NOMO-1 treated with dmso at 0.1 percent for 144 hours (cell line): Measurements from ENCODE around the gene CFAP251.
"Not testable (repeated sequence)": the region's sequence is repeated elsewhere in the genome, so short reads cannot be mapped to it uniquely, and the experiment has no call there.

ENCODE experiments used
- DNase-seq: peaks from one replicate; lab custom pipeline; 2025; ENCODE audit not compliant: unreplicated experiment; lab: John Stamatoyannopoulos, UW

The CFAP251 gene

DNA sequence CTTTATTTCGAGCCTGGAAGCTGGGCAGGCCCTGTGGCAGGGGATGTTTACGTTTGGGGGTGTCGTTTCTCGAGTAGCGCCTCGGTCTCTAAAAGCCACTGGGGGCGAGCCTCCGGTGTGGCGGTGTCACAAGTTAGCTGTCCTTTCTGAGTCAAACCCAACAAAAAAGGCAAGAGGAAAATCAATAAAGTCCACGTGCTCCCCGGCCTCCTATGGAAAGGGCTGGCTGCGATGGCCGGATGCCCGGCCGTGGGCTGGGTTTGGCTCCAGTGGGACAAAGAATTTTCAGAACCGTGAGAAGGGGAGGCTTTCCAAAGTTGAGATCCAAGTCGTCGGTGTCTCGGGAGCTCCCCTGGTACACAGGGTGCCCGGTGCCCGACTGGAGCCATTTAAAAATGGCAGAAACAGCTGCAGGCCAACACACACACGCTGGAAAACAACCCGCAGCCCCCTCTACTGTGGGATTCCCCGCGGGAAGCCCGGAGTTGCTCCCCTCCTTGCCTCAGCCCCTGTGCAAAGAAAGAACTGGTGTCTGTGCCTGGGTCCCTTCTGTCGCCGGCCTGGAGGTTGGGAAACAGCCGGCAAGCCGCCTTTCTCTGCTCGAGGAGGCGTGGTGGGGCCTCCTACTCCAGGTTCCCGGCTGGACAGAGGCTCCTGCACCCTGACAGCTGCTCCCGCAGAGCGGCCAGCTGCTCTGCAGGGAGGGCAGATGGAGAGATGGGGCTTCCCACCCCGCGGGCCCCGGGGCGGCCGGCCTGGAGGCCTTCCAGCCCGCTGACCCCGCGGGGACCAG lies 105.1 kb downstream of the CFAP251 start:
- no peak for DNase-seq

DNA sequence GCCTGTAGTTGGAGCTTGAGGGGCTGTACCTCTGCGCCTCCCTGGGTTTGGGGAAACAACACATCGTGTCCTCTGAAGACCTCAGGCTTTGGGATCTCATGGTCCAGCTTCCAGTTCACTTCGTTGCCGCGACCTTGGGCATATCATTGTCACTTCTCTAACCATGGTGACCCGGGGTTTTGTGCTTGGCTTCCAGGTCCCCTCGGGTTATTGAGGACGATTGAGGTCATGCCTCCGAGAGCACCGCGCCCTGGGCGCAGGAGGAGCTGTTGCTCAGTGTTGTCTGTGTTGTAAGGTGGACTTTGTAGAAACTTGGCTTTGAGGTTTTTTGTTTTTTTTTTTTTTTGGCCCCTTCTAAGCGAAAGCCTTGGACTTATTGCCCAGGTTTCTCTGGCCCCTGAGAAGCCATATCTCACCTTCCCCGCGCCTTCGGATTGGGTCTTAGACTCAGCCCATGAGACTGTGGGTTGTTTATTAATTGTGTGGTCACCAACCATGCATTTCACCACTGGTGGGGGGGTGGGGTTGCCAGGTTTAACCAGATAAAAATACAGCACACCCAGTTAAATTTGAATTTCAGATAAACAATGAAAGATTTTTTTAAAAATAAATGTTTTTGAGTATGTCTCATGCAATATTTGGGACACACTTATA lies 105.9 kb downstream of the CFAP251 start:
- DNase-seq = no peak

DNA sequence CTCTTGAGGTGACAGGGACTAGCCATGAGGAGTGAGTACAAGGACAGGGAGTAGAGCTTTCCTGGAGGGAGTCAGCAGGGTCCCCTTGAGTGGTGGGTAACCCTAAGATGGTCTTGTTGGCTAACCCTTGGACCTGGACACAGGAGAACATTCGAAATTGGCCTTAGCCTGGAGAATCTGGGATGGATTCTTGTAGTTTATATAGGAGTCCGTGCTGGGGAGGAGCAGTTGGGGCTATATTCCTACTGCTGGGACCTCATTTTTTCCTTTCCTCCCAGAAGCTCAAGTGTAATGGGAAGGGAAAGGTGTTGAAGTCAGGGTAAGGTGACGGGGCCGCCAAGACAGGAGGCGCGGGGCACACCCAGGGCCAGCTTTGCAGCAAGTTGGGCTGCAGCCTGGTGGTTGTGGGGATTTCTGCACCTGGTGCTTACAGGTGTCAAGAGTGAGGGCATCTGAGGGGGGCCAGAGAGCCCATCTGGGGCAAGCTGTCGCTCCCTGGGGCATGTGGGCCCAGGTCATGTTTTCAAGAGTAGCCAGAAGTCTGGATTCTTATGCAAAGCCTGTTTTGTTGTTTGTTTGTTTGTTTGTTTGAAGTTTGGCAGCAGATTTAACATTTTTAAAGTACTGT lies 108.4 kb downstream of the CFAP251 start:
- no peak for DNase-seq

DNA sequence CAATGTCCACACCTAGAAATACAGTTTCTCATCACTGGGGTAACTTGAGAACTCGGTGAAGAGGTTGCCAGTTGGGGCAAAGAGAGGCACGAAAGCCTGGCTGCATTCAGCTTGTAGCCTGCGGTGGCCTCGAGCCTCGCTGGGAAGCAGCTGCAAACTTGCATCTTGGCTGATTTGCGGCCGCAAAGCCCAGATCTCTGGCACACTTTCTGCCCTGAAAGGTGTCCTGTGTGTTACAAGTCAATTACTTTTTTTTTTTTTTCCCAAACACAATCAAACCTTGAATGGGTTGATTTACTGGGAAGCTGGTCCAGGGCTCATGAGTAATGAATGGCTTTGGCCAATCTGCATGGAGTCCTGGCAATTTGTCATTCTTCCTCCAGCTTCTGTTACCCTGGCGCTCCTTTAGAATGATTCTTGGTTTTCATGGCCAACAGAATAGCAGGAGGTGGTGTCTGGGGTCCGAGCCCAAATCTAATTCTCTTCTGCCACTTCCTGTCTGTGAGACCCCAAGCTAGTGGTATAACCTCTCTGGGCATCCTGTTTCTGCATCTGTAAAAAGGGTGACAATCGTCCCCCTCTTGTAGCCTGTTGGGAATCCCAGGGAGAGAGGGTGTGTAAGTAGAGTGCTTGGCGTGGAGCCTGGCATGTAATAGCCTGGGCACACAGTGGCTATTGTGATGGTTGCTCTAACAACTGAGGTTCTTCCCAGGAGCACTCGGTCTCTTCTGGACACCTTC lies 109.9 kb downstream of the CFAP251 start:
- DNase-seq = no peak

DNA sequence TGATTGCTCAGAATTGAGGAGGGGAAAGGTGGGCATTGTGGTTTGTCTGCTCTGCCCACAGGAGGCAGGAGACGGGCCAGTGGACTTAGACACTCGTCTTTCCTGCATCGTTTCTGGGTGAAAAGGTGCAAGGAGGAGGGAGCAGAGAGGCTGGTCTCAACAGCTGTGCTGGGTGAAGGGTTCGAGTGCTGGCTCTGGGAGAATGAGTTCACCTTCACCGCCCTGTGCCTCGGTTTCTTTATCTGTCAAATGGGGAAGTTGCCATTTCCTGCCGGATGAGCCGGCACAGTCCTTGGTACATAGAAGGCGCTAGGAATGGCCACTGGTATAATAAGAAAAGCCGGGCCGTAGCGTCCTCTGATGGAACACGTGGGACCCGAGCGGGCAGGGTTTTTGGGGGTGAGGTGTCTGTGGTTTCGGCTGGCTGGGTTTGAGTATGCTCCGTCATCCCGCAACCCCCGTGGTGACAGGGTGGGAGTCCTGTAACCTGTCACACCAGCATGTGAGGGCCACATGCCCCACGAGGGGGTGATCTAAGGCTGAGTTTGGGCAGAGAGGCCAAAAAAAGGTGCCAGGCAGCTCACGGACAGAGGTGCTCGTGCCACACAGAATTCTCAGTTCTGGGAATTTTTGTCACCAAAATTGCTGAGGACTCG lies 110.6 kb downstream of the CFAP251 start:
- no peak for DNase-seq

DNA sequence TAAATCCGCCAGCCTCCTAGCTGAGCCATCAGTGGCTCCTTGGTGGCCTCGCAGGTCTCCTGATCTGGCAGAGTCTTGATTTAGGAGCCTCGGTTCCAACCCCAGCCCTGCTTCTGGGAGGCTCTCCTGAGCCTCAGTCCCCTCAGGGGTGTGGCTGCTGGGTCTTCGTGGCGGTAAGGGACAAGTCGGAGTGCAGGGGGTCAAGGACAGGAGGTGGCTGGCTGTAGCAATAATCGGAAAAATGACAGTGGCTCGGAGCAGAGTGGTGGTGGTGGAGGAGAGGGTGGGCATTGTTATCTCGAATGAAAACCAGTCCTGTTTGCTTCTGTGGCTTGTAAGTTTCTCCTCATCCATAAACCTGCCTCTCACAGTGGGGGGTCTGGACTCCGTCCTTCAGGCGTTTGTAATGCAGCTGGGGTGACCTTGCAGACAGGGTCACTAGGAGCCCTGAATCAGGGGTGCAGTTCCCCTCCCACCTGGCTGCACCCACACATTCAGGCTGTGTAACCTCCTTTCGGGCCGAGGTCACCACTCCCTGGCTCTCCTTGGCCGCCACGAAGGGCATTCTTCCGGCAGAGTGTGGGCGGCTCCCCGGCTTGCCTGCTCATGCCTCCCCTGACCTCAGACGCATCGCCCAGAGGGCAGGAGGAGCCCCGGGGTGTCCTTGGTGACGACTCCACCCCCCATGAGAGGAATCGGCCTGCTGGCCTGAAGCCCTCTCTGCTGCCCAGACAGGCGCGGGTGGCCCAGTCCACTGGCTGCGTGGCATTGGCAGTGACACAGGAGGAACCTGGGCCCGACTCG lies 111.4 kb downstream of the CFAP251 start:
- no peak for DNase-seq

DNA sequence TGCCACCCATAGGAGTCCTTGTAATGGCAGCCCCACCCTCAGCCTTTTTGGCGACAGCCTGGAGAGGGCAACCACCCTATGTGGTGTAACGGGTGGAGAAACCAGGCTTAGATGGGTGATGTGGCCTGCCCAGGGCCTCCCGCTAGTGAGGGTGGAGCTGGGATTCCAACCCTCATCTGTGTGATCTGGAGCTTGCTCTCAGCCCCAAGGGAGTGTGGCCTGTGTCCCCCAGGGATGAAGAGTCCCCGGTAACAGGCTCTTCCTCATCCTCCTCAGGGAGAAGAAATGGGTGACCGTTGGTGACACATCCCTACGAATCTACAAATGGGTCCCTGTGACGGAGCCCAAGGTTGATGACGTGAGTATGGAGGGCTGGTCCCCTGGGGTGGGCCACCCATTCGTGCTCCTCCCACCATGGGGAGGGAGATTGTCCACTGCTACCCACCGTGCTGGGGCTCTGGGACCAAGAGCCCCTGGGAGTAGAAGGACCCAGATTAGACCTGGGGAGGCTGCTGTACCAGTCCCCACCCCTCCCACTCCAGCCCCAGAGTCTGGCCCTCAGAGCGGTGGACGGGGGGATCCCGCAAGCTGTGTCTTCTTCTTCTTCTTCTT lies 112.1 kb downstream of the CFAP251 start:
- no peak for DNase-seq

DNA sequence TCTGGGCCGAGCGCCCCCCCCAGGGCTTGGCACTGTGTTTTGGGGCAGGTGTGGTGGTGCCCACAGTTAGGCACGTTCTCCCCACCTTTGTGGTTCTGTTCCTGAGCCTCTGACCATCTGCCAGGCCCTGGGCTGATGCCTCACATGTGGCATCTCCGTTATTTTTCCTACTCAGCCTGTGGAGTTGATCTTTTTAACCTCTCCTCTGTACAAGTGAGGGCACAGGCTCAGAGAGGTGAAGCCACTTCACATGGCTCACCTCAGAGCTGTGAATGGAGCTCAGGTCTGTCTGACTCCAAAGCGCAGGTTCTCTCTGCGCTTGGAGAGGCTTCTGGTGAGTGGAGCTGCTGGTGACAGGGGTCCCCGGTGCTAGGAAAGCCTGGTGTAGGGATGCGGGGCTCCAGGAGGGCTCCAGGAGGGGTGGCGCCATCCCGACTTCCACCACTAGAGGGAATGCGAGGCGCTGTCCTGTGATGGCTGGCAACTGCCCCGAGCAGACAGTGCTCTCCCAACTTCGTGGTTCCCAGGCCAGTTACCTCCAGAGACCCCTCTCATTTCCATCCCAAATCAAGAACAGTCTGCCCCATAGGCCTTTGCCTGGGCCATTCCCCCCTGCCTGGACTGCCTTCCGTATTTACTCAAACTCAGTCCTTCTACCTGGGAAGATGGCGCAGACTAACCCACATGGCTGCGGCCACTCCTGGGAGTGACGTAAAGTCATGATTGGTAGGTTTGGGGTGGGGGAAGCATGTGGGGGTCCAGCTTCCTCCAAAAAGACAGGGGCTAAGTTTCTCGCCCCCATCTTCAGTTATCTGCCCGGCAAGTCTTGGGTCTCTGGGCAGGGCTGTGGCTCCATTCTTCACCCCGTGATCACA lies 113.2 kb downstream of the CFAP251 start:
- no peak for DNase-seq

DNA sequence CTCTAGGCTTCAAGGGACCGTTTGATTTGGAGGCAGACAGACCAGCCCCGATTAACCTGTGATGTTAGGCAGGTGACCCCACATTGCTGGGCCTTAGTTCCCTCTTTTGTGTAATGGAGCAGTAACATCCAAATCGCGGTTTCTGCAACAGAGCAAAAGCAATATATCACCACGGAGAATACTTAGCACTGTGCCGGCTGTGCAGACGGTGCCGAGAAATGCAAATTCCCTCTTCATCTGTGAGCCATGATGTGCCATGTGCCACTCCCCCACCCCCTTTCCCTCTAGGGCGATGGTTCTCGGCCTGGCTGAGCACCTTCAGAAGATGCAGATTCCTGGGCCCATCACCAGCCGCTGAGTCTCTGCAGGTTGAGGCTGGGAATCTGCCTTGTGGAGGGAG lies 114.2 kb downstream of the CFAP251 start:
- no peak for DNase-seq

DNA sequence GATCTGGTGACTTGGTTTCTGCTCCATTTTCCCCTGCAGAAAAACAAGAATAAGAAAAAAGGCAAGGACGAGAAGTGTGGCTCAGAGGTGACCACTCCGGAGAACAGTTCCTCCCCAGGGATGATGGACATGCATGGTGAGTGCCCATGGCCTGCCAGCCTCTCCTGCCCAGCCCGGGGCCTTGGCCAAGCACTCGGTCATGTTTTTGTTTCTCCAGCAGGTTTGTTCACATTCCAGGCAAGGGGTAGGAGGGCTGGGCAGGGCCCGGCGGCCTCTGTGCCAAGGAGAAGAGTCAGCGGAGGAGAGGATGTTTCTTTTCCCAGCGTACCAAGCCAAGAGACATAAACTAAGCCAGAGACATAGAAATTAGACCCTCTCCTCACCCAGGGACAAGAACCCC lies 116.9 kb downstream of the CFAP251 start:
- DNase-seq = no peak

DNA sequence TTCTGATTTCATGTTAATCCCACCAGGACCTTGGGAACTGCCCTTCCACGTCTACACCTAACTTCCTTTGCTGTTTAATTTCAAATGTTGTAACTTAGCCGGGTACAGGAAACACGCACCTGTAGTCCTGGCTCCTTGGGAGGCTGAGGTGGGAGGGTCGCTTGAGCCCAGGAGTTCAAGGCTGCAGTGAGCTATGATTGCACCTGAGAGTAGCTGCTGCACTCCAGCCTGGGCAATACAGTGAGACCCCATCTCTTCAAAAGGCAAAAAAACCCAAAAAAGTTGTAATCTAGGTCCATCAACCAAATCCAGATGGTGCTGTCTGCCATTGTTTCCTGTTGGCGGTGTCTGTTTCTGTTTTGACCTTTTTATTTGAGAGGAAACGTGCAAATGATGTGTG lies 117.8 kb downstream of the CFAP251 start:
- DNase-seq = no peak

DNA sequence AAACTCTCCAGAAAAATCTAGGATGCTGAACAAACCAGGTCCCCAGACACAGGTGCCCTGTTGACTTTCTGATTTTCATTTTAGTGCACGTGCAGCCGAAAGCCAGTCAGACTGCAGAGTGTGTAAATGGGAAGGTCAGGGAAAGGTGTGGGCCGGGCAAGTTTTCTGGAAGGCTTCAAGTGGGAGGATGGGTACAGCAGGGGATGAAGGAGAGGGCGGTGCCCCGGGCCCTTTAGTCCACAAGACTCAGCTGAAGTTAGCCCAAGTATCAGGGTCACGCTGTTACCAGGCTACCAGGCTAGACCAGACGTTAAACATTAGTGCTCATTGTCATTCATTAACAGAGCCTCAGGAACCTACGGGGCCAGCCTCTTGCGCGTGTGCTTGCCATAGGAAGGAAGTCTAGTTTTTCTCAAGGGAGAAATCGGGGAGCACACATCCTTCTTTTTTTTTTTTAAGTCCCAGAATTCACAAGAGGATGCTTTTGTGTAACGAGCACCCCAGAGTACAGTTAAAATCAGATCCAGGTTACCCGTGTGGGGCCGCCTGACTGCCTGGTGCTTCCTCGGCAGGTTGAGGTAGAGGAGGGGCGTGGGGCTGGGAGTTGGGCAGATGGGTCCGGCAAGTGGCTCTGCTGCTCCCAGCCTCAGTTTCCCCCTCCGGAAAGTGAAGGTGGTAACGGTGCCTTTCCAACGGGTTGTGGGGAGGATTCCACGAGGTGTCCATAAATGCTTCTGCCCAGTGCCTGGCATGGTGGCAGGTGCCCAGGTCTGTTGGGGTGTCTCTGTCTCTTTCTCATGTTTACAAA lies 122.4 kb downstream of the CFAP251 start:
- DNase-seq = no peak

DNA sequence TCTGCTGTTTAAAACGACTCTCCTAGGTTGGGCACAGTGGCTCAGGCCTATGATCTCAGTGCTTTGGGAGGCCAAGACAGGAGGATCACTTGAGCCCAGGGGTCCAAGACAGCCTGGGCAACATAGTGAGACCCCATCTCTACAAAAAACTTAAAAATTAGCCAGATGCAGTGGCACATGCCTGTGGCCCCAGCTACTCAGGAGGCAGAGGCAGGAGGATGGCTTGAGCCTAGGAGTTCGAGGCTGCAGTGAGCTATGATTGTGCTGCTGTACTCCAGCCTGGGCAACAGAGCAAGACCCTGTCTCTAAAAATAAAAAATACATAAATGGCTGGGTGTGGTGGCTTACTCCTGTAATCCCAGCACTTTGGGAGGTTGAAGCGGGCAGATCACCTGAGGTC lies 123.1 kb downstream of the CFAP251 start:
- DNase-seq = not testable (repeated sequence)

DNA sequence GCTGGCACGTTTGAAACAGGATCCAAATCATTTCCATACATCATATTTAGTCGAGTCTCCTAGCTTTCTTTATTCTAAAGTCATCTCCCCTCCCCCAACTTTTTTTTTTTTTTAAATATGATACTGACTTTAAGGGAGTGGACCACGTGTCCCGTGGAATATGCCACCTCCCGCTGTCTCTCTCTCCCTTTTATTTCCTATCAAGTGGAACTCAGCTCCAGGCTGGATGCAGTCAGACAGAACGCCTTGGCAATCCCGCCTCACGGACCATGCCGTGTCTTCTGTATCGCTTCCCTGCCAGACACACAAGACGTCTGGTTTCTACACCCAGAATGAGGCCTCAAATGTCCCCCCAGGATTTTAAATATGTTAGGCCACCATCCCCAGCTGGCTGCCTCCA lies 124.5 kb downstream of the CFAP251 start:
- no peak for DNase-seq

DNA sequence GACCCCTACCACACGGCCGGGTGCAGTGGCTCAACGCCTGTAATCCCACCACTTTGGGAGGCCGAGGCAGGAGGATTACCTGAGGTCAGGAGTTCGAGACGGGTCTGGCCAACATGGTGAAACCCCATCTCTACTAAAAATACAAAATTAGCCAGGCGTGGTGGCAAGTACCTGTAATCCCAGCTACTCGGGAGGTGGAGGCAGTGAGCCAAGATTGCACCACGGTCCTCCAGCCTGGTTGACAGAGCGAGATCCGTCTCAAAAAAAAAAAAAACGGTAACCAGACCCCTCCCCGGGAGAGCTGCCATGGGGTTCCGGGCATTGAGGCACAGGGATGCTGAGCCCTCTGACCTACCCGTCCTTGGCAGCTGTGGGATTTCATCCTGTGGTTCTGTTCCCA lies 125.1 kb downstream of the CFAP251 start:
- no peak for DNase-seq

DNA sequence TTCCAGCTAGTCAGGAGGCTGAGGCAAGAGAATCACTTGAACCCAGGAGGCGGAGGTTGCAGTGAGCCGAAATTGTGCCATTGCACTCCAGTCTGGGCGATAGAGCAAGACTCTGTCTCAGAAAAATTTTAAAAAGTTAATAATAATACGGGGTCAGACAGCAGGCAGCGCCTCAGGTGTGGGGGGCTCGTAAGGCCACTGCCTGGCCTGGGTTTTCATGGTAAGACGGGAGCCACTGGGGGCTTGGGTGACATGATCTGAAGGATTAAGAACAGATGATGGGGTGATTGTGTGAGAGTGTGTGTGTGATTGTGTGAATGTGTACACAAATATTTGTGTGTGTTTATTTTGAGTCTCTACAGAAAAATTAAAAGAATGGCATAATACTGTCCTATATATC lies 126.9 kb downstream of the CFAP251 start:
- no peak for DNase-seq

DNA sequence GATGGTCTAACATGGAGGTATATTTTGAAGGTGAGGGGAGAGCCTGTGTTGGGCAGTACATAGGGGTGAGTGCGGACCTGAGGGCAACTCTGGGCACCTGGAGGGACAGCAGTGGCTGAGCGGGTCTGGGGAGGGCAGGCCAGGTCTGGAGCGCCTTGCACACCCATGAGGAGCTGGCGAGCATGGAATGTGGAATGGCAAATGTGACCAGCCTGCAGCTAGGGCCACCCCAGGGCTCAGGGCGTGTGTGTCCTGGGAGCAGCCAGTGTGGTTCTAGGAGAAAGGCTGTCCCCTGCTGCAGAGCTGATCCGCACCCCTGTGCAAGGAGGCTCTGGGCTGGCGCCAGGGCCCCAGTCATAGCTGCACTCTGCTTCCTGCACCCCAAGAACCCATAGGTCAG lies 127.8 kb downstream of the CFAP251 start:
- no peak for DNase-seq

DNA sequence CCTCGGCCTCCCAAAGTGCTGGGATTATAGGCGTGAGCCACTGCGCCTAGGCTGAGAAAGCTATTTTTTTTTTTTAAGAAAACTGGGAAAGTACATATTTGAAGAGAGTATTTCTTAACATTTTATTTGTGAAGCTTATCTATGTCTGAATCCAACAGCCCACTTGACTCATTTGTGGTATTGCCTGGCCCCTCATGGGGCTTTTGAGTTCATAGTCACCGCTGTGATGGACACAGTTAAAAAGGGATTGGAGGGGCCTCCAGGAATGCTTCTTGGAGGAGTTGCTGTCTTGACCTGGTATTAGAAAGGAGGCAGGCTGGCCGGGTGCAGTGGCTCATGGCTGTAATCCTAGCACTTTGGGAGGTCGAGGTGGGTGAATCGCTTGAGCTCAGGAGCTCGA lies 129.8 kb downstream of the CFAP251 start:
- no peak for DNase-seq
